Pancreas (tissue), 10 donors: ENCODE results near the gene DAZAP2. TPM values are rescaled to one million over a fixed set of nuclear protein-coding genes. Genes with fewer than 3 reads are reported as not detected.
"Not testable (repeated sequence)": the region's sequence is repeated elsewhere in the genome, so short reads cannot be mapped to it uniquely, and the experiment has no call there.

Experiments used
- ATAC-seq, 4 donors: fragments of 200-7000 bp; cut with Tn5 transposase; one replicate each; pipeline versions ENCODE4 v1.8.0 to v1.9.1; 2020; ENCODE audit warnings: mild to moderate bottlenecking in 4 of 4, moderate library complexity in 4 of 4
- DNase-seq, 6 donors: peaks; one replicate each; pipeline ENCODE4 v3.0.0-alpha.2; 2020
- FAIRE-seq: peaks from 2 replicates; lab custom pipeline; 2012; peaks lifted over from hg19 to GRCh38; lab: Jason Lieb, UNC
- H3K27ac ChIP-seq, 4 donors: fragments of 200-600 bp; sonication (generic); 1 replicate in 3 of 4; 2 replicates in 1 of 4; pipeline versions ENCODE4 v1.5.0 to v1.8.0; 2020
- H3K27me3 ChIP-seq, 4 donors: fragments of 200-600 bp; one replicate each; pipeline ENCODE4 v1.8.0; 2021
- H3K36me3 ChIP-seq, 3 donors: fragments of 200-600 bp; sonication (generic) in 1 of 3; one replicate each; pipeline versions ENCODE4 v1.5.0 to v1.8.0; 2020 to 2021
- H3K4me1 ChIP-seq, 3 donors: fragments of 200-600 bp; one replicate each; pipeline ENCODE4 v1.8.0; 2021
- H3K4me3 ChIP-seq, 4 donors: fragments of 200-600 bp; sonication (generic) in 2 of 4; one replicate each; pipeline versions ENCODE4 v1.5.0 to v1.8.0; 2020 to 2021
- H3K9me3 ChIP-seq, 4 donors: fragments of 200-600 bp; one replicate each; pipeline ENCODE4 v1.8.0; 2021
- CTCF ChIP-seq, 4 donors: fragments of 200-600 bp; sonication (generic) in 3 of 4; IDR thresholded peaks; one replicate each; pipeline versions ENCODE4 v1.5.0 to v1.8.0; 2021; ENCODE audit warnings: antibody characterized with exemption in 4 of 4
- WGBS, 2 donors: extraction: QIAGEN DNeasy Blood & Tissue Kit; methylation state at CpG; one replicate each; pipeline ENCODE4 v1.1.7; 2013; 5-methylcytosine and 5-hydroxymethylcytosine counted together
- intact Hi-C, 3 donors: fragments of 100-400 bp; cut with DNase I; formaldehyde crosslinking; loops; one replicate each; pipeline versions ENCODE4 v1.11.1 to v1.14.2; 2022
- polyA plus RNA-seq, 2 donors: library from polyadenylated mRNA; stranded (reverse); fragments of 200-250 nt; gene quantifications; one replicate each; pipeline ENCODE4 v1.2.3, GENCODE V29; 2013
- total RNA-seq, 6 donors: library from RNA; stranded (reverse); fragmentation: NEBNext Ultra II Directional in 4 of 6; extraction: Animal tissue kit (Norgen Biotek cat#: 25700) in 4 of 6; gene quantifications; one replicate each; pipeline versions ENCODE4 v1.2.1 to v1.2.4, GENCODE V29; 2021 to 2023
- donor health status: healthy with polysubstance abuse.
- donor health status: DM: no; HTN: no; CAD: no; lungs with moderate emphysema.
- donor health status: DM: no; HTN: no; CAD: no.
- donor health status: control.
- donor health status: control.
- donor health status: Bipolar disorder and iron deficiency.
- donor health status: DM: yes; HTN: yes; CAD: no.
- donor health status: DM: no; HTN: no; CAD: no.
- donor health status: DM: no; HTN: no; CAD: no.
- donor health status: DM: yes; HTN: yes; CAD: no.

Gene DAZAP2
- total and polyA plus RNA-seq, 8 donors: 43.1 to 123 (median 63.6) TPM

DNA sequence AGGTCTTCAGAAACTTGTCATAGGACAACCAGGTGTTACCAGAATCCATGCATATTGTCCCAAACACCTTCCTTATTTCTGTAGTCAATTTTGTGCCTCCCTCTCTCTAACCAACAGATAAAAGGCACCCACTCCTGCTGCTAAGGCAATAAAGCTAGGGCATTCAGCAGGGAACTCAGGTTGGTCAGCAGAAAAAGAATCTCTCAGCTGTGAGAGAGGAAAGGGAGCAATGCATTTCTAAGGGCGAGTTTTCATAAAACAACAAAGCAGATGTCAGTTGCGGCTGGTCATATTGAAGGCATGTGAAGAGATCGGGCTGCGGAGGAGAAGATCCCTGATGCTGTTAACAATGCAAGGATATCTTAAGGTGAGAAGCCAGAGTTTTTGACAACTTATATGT lies 13.4 kb upstream of the DAZAP2 start:
- intact Hi-C loops: no loop called here
- no peak for TF ChIP-seq CTCF (IDR thresholded peaks at IDR 0.05)
- no peaks in the 10 kb centered on the region for H3K36me3 ChIP-seq
- ATAC-seq (no peak), FAIRE-seq (no peak), DNase-seq (no peak)
- H3K9me3 ChIP-seq: no peaks in the 10 kb centered on the region
- H3K27ac ChIP-seq: no peak overlapping the region
- no peaks in the 10 kb centered on the region for H3K4me1 ChIP-seq
- no peaks in the 10 kb centered on the region for H3K27me3 ChIP-seq
- H3K4me3 ChIP-seq: no peak overlapping the region
- 92 to 94% methylated on average over 4 of the region's 4 CpGs for WGBS, 2 donors

DNA sequence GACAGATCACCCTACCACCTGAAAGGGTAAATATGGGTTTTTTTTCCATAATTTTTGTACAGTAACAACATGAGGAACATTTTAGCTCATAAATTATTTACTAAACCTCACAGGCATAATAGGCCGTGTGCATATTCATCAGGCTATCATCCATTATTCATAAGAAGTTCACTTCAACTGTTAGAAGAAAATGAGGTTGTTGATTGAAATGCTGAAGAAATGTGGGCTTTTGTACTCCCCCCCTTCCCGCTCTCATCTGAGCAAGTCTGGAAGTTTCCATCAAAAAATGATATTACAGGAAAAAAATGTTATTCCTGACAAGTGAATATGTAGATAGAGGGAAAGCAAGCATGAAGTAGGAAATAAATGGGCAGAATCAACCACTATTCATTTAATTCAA lies 12.9 kb upstream of the DAZAP2 start:
- Histone ChIP-seq H3K4me3 (no peak overlapping the region), H3K36me3 (no peaks in the 10 kb centered on the region), H3K9me3 (no peaks in the 10 kb centered on the region), H3K27me3 (no peaks in the 10 kb centered on the region), H3K4me1 (no peaks in the 10 kb centered on the region), H3K27ac (no peak overlapping the region)
- ATAC-seq (no peak), FAIRE-seq (no peak), DNase-seq (no peak)
- intact Hi-C loops: no loop called here
- TF ChIP-seq CTCF (IDR thresholded peaks at IDR 0.05): no peak
- WGBS, 2 donors: 80 to 96% methylated on average over 2 of the region's 2 CpGs

DNA sequence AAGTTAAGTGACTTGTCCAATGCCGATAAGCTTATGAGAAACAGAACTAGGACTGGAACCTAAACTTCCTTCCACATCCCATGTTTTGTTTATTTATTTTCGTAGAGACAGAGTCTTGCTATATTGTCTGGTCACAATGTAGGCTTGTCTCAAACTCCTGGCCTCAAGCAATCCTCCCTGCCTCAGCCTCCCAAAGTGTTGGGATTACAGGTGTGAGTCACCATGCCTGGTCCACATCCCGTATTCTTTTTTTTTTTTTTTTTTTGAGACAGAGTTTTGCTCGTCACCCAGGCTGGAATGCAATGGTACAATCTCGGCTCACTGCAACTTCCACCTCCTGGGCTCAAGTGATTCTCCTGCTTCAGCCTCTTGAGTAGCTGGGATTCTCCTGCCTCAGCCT lies 11.5 kb upstream of the DAZAP2 start:
- H3K27ac ChIP-seq, DNase-seq, FAIRE-seq, ATAC-seq, H3K4me3 ChIP-seq, H3K36me3 ChIP-seq, H3K9me3 ChIP-seq, H3K27me3 ChIP-seq, H3K4me1 ChIP-seq, intact Hi-C loops: not testable (repeated sequence)
- WGBS, 2 donors: 89 to 92% methylated on average over 5 of the region's 5 CpGs

GRCh38 chr12:51227962-51228361 lies 10.7 kb upstream of the DAZAP2 start:
- intact Hi-C loops: no loop called here
- no peaks in the 10 kb centered on the region for H3K4me1 ChIP-seq
- H3K9me3 ChIP-seq: no peaks in the 10 kb centered on the region
- H3K27ac ChIP-seq: no peak overlapping the region
- no peaks in the 10 kb centered on the region for H3K27me3 ChIP-seq
- no peak overlapping the region for H3K4me3 ChIP-seq
- 83 to 94% methylated on average over 1 of the region's 1 CpG for WGBS, 2 donors
- TF ChIP-seq CTCF (IDR thresholded peaks at IDR 0.05): no peak
- no peaks in the 10 kb centered on the region for H3K36me3 ChIP-seq
- no peak for ATAC-seq
- no peak for DNase-seq
- FAIRE-seq: no peak

DNA sequence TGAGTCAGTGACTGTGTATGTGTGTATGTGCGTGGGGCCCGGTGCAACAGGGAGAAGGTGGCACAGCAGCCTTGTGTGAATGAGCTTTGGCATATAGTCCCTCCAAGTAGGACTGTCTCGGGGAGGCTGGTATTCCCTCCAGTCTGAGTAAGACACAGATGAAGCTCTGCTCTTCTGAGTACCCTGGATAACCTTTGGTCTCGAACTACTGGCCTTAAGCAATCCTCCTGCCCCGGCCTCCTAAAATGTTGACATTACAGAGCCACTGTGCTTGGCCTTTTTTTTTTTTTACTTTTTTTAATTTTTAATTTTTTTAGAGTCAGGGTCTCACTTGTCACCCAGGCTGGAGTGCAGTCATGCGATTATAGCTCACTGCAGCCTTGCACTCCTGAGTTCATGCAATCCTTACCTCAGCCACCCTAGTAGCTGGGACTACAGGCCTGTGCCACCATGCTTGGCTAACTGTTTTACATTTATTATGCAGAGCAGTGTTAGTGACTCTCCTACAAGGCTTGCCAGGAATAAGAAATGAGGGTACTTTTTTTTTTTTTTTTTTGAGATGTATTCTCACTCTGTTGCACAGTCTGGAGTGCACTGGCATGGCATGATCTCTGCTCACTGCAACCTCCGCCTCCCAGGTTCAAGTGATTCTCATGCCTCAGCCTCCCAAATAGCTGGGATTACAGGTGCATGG lies 9.4 kb upstream of the DAZAP2 start:
- intact Hi-C loops: no loop called here
- 93 to 97% methylated on average over 7 of the region's 7 CpGs for WGBS, 2 donors
- TF ChIP-seq CTCF (IDR thresholded peaks at IDR 0.05): no peak
- no peak for FAIRE-seq
- no peaks in the 10 kb centered on the region for H3K36me3 ChIP-seq
- no peak overlapping the region for H3K27ac ChIP-seq
- H3K4me3 ChIP-seq: no peak overlapping the region
- no peaks in the 10 kb centered on the region for H3K27me3 ChIP-seq
- DNase-seq: no peak
- H3K9me3 ChIP-seq: no peaks in the 10 kb centered on the region
- no peaks in the 10 kb centered on the region for H3K4me1 ChIP-seq
- ATAC-seq: no peak
